Bronchial epithelial cell (primary cell): Measurements from ENCODE around the gene EIF4E1B. TPM values are rescaled to one million over a fixed set of nuclear protein-coding genes. Genes with fewer than 3 reads are reported as not detected.

Experiments used
- DNase-seq: peaks from one replicate; pipeline ENCODE4 v3.0.0-alpha.2; 2010; ENCODE audit warnings: low read depth
- FAIRE-seq: peaks from 2 replicates; lab custom pipeline; 2011; peaks lifted over from hg19 to GRCh38; lab: Jason Lieb, UNC
- H3K27me3 ChIP-seq: 2 replicates; pipeline ENCODE4 v1.5.1; 2011; ENCODE audit warnings: low read length; ENCODE audit not compliant: control insufficient read depth, insufficient read depth
- H3K36me3 ChIP-seq: 2 replicates; pipeline ENCODE4 v1.5.1; 2011; ENCODE audit warnings: low read length; ENCODE audit not compliant: control insufficient read depth, insufficient read depth
- H3K4me3 ChIP-seq: 2 replicates; pipeline ENCODE4 v1.5.1; 2011; ENCODE audit warnings: mild to moderate bottlenecking, low read depth, low read length, control low read depth
- total RNA-seq: library from RNA; depleted of rRNA; stranded (reverse); fragments of >200 nt; gene quantifications from 2 replicates; pipeline ENCODE4 v1.2.1, GENCODE V29; 2014
- TF ChIP-seq, protein P1 (sequence below): IDR thresholded peaks from 2 replicates; pipeline ENCODE4 v1.5.1; 2011; ENCODE audit warnings: mild to moderate bottlenecking, moderate library complexity, low read length, control low read depth, inconsistent platforms; ENCODE audit not compliant: insufficient read depth, severe bottlenecking

EIF4E1B gene
- total RNA-seq, 1 donor from 2014 or later: not detected

GRCh38 chr5:176619569-176620332 lies 10.7 kb upstream of the EIF4E1B start:
- H3K27me3 ChIP-seq: peaks cover 23% of the 10 kb centered on the region
- FAIRE-seq (no peak), DNase-seq (no peak)
- H3K4me3 ChIP-seq: no peak overlapping the region
- TF ChIP-seq, protein P1, sequence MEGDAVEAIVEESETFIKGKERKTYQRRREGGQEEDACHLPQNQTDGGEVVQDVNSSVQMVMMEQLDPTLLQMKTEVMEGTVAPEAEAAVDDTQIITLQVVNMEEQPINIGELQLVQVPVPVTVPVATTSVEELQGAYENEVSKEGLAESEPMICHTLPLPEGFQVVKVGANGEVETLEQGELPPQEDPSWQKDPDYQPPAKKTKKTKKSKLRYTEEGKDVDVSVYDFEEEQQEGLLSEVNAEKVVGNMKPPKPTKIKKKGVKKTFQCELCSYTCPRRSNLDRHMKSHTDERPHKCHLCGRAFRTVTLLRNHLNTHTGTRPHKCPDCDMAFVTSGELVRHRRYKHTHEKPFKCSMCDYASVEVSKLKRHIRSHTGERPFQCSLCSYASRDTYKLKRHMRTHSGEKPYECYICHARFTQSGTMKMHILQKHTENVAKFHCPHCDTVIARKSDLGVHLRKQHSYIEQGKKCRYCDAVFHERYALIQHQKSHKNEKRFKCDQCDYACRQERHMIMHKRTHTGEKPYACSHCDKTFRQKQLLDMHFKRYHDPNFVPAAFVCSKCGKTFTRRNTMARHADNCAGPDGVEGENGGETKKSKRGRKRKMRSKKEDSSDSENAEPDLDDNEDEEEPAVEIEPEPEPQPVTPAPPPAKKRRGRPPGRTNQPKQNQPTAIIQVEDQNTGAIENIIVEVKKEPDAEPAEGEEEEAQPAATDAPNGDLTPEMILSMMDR: no peak
- H3K36me3 ChIP-seq: no peaks in the 10 kb centered on the region

DNA sequence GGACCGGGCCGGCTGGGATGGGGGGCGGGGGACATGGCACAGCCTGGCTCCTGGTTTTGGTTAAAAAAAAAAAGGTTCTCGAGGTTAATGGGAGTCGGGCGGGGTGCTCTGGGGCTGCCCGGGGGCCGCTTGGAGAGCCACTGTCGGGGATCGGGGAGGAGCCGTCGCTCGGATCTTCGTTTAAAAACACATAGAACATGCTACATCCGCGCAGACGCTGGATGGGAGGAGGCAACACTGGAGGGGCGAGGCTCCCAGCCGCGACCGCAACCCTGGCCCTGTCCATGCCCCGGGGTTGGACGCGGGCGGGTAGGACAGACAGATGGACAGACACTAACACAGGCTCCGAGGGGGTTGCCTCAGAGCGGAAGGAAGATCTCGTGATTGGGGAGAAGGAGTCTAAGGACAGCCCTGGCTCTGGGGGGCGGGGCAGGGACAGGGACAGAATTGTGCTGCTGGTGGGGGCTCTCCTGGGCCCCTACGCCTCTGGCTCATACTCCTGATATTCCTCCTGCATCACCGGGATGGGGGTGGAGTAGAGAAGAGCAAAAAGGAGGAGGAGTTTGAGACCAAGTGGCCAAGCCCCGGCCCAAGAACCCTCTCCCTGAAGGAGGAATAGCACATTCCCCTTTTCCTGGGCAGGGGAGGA lies 10.0 kb upstream of the EIF4E1B start:
- Histone ChIP-seq H3K27me3 (peaks cover 23% of the 10 kb centered on the region), H3K36me3 (no peaks in the 10 kb centered on the region), H3K4me3 (no peak overlapping the region)
- TF ChIP-seq, protein P1: no peak
- FAIRE-seq (no peak), DNase-seq (no peak)

DNA sequence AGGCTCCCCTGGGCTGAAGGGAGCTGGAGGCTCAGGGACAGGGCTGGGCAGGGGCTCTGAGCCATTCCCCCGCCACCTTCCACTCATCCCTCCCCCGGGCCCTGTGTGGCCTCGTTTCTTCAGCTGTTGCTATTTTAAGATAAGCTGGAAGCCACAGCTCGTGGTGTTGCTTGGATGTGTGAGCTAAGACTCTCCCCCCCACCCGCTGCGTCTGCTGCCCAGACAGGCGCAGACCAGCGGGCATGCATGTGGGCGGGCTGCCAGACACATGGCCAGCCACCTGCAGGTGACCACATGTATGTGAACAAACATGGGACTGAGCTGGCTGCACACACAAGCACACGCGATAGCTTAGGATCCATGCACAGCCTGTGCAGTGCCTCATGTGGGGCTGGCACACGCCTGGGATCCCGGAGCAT lies 8.8 kb upstream of the EIF4E1B start:
- Histone ChIP-seq H3K4me3 (no peak overlapping the region), H3K27me3 (peaks cover 21% of the 10 kb centered on the region), H3K36me3 (no peaks in the 10 kb centered on the region)
- TF ChIP-seq, protein P1: no peak
- FAIRE-seq (no peak), DNase-seq (no peak)

DNA sequence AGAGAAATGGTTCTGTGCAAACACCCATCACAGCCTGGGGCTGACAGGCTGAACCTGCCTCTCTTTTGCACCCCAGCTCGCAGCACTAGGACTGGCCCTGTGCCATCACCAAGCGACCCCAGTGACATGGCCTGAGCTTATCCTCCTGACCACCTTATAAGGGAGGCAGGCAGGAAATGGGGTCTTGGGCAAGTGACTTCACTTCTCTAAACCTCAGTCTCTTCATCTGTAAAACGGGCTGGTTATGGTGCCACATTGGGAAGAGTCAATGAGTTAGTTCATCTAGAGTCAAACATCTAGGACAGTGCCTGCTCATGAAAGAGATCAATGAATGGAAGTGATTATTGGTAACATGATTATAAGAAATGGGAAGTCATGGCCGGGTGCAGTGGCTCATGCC lies 6.3 kb upstream of the EIF4E1B start:
- H3K27me3 ChIP-seq: peaks cover 16% of the 10 kb centered on the region
- H3K36me3 ChIP-seq: no peaks in the 10 kb centered on the region
- TF ChIP-seq, protein P1: no peak
- no peak overlapping the region for H3K4me3 ChIP-seq
- FAIRE-seq (no peak), DNase-seq (no peak)

GRCh38 chr5:176624938-176625337 lies 5.5 kb upstream of the EIF4E1B start:
- DNase-seq (no peak), FAIRE-seq (no peak)
- TF ChIP-seq, protein P1: no peak
- H3K36me3 ChIP-seq: no peaks in the 10 kb centered on the region
- no peak overlapping the region for H3K4me3 ChIP-seq
- H3K27me3 ChIP-seq: peaks cover 11% of the 10 kb centered on the region
